GM19395 (cell line): ENCODE results near the gene NYAP1.
A peak's percentile ranks its signal among the peaks of the same experiment; 100 is the strongest.

Experiments
- ATAC-seq: cut with Tn5 transposase; IDR thresholded peaks from one replicate; pipeline ENCODE4 v1.9.1; 2021; ENCODE audit warnings: mild to moderate bottlenecking, moderate library complexity; ENCODE audit not compliant: unreplicated experiment

NYAP1 gene

DNA sequence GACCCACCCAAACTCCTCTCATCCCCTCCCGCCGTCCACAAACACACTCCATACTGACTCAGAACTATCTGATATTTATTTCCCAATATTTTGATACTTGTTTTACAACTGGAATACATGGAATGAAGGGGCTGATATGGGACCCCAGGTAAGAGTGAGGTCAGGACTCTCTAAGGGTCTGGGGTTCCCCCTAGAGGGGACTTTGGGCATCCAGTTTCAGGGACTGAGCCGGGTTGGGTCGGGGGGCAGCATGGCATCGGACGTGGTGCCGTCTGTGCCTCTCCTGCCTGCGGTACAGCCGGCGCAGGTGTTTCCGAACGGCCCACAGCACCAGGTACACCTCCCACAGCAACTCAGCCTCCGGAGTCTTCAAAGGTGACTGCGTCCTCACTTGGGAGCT, 27.2 kb upstream of the NYAP1 start:
- no peak for ATAC-seq

DNA sequence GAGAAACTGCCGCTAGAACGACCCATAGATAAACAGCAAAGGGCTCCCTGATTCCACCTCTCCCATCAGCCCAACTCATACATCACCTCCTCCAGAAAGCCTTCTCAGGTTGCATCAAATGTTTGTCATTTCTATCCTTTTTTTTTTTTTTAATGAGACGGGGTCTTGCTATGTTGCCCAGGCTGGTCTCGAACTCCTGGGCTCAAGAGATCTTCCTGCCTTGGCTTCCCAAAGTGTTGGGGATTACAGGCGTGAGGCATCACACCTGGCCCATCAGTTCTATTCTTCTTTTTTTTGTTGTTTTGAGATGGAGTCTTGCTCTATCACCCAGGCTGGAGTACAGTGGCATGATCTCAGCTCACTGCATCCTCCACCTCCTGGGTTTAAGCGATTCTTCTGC, 26.7 kb upstream of the NYAP1 start:
- no peak for ATAC-seq

DNA sequence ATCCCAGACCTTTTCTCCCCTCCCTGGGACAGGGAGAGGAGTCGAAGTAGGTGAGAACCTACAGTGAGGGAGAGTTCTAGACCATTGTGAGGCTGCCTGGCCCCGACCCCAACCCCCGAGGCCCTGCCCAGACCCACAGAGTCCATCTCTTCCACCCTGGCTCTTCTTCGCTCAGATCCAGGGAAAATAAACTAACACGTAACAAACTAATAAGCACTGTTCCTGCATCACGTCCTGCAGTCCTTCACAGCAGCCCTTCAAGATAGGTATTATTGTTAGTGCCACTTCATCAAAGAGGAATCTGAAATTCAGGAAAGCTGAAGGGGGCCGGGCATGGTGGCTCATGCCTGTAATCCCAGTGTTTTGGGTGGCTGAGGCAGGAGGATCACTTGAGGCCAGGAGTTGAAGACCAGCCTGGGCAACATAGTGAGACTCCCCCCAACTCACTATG, 19.5 kb upstream of the NYAP1 start, which contains the start of gene SPACDR:
Gene SPACDR, minus strand, starts transcription at position 51 of the 451 bp plus-strand sequence. CDS start 235 bp downstream, outside the sequence.
- no peak for ATAC-seq

DNA sequence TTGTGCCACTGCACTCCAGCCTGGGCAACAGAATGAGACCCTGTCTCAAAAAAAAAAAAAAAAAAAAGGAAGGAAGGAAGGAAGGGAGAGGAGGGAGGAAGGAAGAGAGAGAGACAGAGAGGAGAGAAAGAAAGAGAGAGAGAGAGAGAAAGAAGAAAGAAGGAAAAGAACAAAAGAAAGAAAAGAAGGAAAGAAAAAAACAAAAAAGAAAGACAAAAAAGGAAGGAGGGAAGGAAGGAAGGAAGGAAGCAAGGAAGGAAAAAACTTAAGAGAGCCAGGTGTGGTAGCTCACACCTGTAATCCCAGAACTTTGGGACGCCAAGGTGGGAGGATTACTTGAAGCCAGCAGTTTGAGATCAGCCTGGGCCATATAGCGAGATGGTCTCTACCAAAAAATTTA, 18.9 kb upstream of the NYAP1 start:
- no peak for ATAC-seq

DNA sequence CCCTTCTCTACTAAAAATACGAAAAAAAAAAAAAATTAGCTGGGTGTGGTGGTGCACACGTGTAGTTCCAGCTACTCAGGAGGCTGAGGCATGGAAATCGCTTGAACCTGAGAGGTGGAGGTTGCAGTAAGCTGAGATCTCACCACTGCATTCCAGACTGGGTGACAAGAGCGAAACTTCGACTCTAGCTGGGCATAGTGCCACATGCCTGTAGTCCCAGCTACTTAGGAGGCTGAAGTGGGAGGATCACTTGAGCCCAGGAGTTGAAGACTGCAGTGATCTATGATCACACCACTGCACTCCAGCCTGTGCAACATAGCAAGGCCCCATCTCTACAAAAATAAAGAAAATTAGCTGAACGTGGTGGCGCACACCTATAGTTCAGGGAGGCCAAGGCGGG, 18.4 kb upstream of the NYAP1 start:
- ATAC-seq, result no peak

DNA sequence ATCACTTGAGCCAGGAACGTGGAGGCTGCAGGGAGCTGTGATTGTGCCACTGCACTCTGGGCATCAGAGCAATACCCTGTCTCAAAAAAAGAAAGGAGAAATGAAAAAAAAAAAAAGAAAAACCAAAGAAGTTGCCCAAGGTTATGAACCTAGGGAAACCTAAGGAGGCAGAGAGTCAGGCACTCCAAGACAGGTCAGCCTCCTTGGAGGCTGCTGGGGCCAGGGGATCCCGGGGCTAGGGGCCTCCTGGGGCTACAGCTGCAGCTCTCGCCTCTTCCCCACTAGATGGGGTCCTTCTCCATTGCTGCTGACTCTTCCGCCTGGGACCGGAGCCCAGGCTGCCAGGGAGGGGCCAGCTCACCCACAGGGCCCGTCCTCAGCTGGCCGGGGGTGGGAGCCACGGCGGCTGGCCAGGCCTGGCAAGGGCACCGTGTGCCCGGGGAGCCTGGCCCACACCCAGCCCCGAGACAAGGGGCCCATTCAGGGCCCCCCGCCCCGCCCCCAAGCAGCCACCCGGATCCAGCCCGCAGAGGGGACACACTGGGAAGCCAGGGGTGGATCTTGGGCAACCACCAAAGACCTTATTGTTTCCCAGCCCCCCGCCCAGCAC, 17.9 kb upstream of the NYAP1 start:
- ATAC-seq, result no peak

DNA sequence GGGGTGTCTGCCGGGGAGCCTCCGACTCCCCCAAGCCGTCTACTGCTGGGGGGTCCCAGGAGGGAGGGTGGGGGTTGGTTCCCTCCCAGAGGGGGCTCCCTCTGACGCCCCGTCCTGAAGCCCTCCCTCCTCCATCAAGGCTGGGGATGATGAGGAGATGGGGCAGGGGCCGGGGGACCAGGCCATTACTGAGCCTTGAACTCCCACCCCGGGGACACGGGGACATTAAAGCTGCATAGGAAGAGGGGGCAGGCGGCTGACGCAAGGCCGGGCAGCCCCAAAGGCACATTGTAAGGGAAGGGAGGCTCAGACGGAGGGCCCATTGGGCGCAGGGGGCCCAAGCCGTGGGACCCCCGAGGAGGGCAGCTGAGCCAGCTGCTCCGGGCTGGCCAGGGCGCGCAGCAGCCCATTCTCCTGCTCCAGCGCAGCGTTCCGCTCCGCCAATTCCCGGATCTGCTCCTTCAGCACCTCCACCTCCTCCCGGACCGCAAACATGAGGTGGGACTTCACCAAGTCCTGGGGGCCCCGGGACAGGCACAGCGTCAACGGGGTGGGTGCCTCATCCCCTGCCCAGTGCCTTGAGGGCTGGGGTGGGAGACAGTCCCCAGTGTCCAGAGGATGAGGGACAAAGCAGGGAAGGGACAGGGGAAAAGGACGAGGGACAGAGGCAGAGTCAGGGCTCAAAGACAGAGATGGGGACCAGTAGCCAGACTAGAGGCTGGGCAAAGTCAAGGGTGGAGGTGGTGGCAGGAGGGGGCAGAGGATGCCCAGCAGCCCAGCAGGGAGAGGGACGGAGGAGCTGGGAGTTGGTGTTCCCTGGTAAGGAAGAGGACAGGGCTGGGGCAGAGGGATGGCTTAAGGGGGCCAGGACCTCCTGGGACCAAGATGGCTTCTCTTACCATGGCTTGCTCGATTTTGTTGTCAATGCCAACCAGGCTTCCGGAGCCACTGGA, 16.8 kb upstream of the NYAP1 start:
- ATAC-seq, result no peak

DNA sequence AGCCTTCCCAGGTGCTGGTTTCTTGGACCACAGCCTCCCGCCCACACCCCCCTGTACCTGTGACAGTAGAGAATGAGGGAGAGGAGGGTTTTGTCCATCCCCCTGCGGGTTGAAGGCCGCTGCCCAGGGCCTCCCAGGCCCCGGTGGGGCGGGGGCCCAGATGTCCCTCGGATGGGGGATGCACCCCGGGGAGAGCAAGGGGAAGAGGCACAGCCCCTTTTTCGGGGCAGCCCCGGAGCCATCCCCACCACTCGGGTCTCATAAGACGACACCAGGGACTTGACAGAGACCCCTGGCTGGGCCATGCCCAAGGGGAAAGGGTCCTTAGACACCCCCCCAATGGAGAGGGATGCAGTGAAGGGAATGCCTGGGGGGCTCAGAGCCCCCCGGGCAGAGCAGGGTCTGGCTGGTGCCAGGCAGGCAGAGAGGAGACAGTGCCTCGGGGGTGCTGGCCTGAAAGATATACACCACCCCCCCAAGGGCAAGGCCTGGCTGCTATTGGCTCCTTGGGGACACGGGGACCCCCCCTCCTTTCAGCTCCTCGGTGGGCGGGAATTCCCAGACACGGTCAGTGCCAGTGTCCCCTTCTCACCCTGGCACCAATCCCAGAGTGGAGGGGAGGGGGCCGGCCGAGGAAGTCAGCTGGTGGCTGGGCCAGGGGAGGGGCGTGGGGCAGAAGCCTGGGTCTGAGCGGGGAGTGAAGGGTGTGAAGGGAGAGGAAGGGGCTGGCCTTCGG, 15.9 kb upstream of the NYAP1 start:
- ATAC-seq, result no peak

DNA sequence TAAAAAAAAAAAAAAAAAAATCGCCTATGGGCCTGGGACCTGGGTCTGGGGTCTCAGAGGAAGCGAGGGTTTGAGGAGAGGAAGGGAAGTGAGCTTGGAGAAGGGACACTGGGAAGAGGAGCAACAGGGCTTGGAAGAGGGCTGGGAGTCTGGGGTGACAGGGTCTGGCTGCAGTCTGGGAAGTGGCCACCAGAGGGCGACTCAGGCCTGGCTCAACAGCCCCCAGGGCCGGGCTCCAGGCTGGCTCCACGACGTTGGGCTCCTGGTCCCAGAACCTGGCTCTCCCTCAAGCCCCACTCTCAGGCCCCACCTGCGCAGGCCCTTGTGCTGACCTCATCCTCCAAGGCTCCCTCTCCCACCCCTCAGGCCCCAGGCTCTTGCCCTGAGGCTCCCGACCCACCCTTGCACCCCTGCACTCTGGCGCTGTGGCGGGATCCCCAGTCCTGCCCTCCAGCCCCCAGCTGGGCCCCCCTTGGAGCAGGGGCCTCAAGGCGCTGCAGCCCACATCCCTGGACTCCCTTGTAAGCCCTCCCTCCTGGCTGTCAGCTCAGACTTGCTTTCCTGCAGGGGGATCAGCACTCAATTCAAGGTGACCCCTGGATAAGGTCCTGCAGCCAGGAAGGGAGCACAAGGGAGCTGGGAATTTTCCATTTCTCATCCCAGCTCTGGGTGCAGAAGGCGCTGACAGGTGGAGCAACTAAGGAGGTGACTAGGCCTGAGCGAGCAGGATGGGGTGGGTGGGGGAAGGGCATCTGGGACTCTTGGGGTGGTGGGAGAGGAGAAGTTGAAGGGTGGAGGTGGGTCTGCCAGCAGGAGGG, 14.3 kb upstream of the NYAP1 start:
- ATAC-seq, result no peak

DNA sequence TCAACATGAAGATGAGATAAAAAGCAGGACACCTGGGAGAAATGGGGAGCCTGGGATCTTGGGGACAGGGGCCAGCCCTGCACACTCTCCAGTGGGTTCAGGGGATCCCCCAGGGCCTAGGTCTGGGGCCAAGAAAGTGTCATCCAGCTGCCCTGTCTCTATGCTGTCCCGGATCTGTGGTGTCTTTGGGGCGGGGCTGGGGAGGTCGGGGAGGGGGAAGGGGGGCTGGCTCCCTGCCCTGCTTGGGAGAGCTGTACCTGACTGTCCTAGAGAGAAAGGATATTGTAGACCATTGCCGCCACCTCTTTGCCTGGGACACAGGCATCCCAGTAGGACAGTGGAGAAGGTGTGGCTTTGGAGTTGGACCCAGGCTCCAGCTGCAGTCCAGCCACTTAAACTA, 12.7 kb upstream of the NYAP1 start:
- no peak for ATAC-seq

DNA sequence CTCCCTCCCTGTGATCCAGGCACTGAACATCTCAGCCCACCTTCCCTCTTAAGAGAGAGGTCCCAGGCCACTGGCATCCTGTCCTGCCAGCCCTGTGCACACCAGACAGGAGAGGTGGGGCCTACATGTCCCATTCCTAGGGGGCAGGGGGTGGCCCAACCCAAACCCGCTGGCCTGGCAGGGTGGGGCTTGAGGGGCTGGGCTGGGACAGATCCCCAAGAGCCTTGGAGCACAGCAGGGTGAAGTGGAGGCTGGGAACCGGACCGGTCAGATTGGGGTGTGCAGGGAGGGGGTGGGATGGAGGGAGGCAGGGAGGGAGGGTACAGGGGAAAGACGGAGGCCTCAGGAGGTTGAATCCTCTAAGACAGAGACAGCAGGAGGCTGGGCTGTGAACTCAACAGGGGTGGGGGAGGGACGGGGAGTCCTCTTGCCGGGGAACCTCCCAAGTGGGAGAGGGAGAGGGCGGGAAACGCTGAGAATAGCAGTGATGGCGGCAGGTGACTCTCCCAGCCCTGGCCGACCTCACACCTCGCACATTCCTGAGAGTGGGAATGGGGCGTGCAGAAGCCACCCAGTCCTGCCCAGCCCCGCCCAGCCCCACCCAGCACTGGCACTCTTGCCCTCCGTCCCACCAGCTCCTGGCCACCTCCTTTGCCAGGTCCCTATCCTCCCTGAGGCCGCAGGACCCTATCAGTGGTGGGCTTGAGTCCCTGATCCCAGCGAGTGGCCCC, 11.4 kb upstream of the NYAP1 start:
- ATAC-seq, result no peak

DNA sequence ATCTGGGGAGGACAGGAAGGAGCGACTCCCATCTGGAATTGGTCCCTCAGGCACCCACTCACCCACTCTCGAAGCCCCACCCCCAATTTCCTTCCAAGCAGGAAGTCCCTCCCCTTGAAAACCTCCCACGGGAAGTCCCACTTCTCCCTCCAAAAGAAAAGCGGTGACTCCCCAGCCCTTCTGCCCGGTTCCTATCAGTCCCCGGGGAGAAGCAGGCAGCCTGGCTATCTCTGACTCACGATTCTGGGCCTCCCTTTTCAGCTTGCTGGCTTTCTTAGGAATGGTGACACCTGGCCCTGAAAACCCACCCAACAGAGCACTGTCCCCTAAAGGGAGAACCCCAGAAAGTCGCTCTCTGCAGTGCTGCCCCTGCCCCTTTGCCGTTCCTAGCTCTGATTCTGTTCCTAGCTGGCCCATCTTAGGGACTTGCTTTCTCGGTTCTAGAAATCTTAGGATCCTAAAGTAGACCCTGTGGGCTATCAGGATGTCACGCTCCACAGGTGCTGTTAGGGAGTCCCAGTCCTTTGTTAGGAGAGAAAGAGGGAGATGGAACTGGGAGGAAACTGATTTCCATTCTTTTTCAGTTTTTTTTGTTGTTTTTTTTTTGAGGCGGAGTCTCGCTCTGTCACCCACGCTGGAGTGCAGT, 10.8 kb upstream of the NYAP1 start:
- no peak for ATAC-seq

DNA sequence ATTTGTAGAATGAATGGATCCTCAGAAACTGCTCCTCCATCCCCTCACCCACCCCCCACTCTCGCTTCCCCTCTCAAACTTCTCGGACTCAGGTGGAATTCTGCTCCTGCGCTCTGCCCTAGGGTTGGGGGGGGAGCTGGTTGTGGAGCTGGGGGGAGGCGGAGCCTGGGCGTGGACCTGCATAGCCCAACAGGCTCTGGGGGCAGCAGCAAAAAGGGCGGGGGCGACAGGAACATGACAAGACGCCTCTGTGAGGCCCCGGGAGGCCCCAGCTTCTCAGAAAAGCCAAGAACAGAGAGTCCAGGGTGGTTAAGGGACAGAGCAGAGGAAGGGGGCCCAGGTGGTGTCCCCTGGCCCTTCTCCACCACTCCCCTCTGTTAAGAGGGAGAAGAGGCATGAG, 8.2 kb upstream of the NYAP1 start:
- no peak for ATAC-seq

DNA sequence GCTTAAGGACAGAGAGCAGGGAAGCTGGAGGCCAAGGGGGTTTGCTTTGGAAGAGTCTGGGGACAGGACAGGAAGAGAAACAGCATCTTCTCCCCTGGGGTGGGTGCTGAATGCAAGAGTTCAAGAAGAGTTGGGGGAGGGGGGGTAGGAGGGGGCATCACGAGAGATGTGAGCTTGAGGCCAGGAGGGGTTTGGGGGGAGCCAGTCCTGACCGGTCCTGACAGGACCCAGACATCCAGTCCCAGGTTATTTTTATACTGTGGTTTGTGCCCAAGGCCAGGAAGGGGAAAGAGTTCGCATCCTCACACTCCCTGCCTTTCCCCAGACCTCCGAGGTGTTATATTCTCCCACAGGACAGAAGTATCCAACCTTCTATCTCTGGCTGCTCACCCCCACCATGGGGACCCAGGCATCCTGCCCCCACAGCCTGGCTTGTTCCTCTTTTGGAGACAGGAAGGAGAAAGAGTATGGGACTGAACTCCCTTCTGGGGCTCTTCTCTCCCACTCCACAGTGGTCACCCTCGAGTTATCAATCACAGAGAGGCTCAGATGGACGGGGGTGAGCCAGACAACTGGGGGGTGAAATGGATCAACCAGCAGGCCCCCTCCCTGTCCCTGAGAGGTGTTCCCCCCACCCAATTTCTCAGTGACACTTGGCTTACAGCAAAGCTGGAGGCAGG, 7.5 kb upstream of the NYAP1 start:
- no peak for ATAC-seq

DNA sequence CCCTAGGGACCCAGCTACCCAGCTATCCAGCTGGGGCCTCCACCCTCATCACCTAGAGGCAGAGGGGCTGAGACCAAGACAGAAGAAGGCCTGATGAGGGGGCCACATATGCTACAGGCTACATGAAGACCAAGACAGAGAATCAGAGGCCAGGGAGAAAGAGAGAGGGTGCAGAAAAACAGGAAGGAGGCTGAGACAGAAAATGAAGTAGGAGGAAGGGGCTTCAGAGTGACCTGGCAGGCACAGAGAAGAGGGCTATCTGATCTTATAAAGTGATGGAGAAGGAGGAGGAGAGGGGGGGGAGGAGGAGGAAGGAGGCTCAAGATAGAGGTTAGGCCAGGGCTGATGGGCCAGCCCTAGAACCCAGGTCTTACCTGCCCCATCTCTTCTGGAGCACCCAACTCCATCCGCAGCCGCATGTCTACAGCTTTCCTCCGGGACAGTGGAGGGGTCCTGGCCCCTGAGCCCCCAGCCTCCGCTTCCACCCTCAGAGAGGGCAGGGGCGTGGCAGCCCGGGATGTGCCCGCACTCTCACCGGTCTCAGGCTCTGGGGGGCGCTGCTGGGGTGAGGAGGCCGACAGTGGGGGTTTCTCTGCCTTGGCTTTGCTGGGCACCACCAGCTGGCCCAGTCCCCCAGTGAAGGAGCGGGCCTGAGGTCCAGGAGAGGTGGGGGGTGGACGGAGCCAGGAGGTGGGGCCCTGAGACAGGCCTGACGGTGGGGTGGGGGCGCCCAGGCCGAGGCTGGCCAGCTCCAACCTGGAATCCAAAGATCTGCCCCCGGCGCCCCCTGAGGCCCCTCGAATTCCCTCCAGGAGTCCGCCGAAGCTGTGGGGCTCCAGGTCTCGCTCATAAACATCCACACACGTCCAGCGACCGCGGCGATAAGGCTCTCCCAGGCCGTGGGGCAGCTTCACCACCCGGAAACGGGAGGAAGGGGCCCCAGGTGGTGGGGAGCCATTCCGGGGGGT, 6.5 kb upstream of the NYAP1 start:
- ATAC-seq, result no peak

DNA sequence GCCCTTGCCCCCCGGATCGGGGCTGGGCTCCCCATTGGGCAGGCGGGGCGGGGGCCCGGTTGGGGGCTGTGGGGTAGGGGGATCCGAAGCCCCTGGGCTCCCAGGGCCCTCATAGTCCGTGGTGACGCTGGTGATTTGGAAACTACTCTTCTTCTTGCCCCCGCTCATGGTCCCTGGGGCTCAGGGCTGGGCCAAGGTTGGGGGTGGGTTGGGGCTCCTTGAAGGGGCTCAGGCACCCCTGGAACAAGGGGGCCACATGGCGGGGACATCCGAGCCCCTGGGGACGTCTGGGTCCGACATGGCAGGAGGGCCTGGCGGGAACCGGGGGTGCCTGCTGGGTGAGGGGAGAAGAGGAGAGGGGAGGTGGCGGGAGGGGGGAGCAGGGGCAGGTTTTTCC, 5.9 kb upstream of the NYAP1 start:
- ATAC-seq, result no peak

DNA sequence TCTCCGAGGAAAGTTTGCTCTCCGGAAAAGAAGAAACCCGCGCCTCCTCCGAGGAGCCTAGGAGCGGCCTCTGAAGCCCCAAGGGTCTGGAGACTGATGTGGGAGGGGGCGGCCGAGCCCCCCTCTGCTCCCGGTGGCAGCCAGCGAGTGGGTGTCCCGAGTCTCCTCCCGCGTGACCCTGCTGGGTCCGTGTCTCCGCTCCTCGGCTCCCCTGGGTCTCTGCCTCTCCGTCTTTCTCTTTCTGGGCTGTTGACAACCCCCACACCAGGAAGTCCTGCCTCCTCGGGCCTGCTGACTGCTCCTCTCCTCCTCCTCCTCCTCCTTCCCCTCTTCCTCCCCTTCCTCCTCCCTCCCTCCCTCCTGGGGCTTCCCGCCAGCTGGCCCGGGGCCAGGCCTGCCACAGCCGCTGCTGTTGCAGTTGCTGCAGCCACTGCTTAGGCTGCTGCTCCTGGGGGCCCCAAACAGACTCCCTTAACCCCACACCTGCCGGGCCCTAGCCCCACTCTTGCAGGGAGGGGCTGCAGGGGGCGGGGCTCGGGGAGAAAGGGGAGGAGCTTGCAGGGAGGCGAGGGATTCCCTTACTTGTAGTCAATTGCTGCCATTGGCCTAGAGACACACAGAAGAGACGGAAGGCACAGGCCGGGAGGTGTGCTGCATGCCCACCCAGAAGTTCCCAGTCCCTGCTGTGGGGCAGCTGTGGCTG, 4.6 kb upstream of the NYAP1 start, which contains the start of gene TSC22D4:
Gene TSC22D4, minus strand, starts transcription at position 257 of the 703 bp plus-strand sequence. CDS start 1,176 bp downstream, outside the sequence.
- peak; percentile 64 for ATAC-seq
